ENCODE measurements around the gene PLIN4.
A peak's percentile ranks its signal among the peaks of the same experiment; 100 is the strongest.

The PLIN4 gene

GRCh38 chr19:4456843-4457653 is 61.2 kb downstream of the PLIN4 start:
- DNase-seq (ENCODE audit: insufficient read length, low spot score), result peak; percentile 57
- no peak for FAIRE-seq

- no peak for FAIRE-seq
Observed at GRCh38 chr19:4456476-4456842, 61.8 kb downstream of the PLIN4 start.

GRCh38 chr19:4455719-4456475 is 62.4 kb downstream of the PLIN4 start:
- no peak for DNase-seq (ENCODE audit: insufficient read length, low spot score)
- no peak for FAIRE-seq

More at GRCh38 chr19:4456476-4456842, 61.8 kb downstream of the PLIN4 start:
- no peak for DNase-seq (ENCODE audit: insufficient read length, low spot score)

GRCh38 chr19:4454747-4455718 is 63.3 kb downstream of the PLIN4 start:
- no peak for FAIRE-seq
- DNase-seq (ENCODE audit: insufficient read length, low spot score), result no peak

GRCh38 chr19:4453232-4454179 is 64.8 kb downstream of the PLIN4 start:
- DNase-seq (ENCODE audit: insufficient read length, low spot score) (no peak), FAIRE-seq (no peak)

- DNase-seq (ENCODE audit: insufficient read length, low spot score), result no peak
Observed at GRCh38 chr19:4452230-4452990, 65.9 kb downstream of the PLIN4 start.

More at GRCh38 chr19:4452230-4452990, 65.9 kb downstream of the PLIN4 start:
- no peak for FAIRE-seq
